Neural crest cell (in vitro differentiated cells): ENCODE measurements around the gene KLHL22. TPM values are rescaled to one million over a fixed set of nuclear protein-coding genes. Genes with fewer than 3 reads are reported as not detected.
A peak's percentile ranks its signal among the peaks of the same experiment; 100 is the strongest.

Experiments
- DNase-seq: peaks from one replicate; pipeline ENCODE4 v3.0.0; 2021; ENCODE audit warnings: low read depth, mixed read lengths, low spot score
- H3K27ac Mint-ChIP-seq: one replicate; pipeline ENCODE4 v1.8.0; 2021; ENCODE audit warnings: mild to moderate bottlenecking, mixed read lengths; ENCODE audit not compliant: unreplicated experiment
- H3K27me3 Mint-ChIP-seq: 2 replicates; pipeline ENCODE4 v1.8.0; 2021; ENCODE audit warnings: low read depth, mild to moderate bottlenecking, mixed read lengths
- H3K36me3 Mint-ChIP-seq: 2 replicates; pipeline ENCODE4 v1.8.0; 2021; ENCODE audit warnings: low read depth, mild to moderate bottlenecking, mixed read lengths
- H3K4me1 Mint-ChIP-seq: 2 replicates; pipeline ENCODE4 v1.8.0; 2021; ENCODE audit warnings: mixed read lengths
- H3K4me3 Mint-ChIP-seq: one replicate; pipeline ENCODE4 v1.8.0; 2021; ENCODE audit warnings: mild to moderate bottlenecking, mixed read lengths
- H3K9me3 Mint-ChIP-seq: 2 replicates; pipeline ENCODE4 v1.8.0; 2021; ENCODE audit warnings: mixed read lengths
- CTCF ChIP-seq: fragments of 200-600 bp; sonication (generic); conservative IDR thresholded peaks from 2 replicates; pipeline ENCODE4 v1.5.0; 2021; ENCODE audit warnings: antibody characterized with exemption, mild to moderate bottlenecking
- total RNA-seq: library from RNA; stranded (reverse); gene quantifications from 2 replicates; pipeline ENCODE4 v1.2.1, GENCODE V29; 2021

KLHL22 gene
- total RNA-seq, 1 donor from 2014 or later, result 48.9 TPM

GRCh38 chr22:20514658-20515406 is 19.2 kb upstream of the KLHL22 start:
- H3K9me3 Mint-ChIP-seq, result no peaks in the 10 kb centered on the region
- no peak overlapping the region for H3K4me3 Mint-ChIP-seq
- peak overlapping the region; percentile 22 for H3K27ac Mint-ChIP-seq
- DNase-seq, result no peak
- H3K4me1 Mint-ChIP-seq, result peaks cover 42% of the 10 kb centered on the region
- no peaks in the 10 kb centered on the region for H3K36me3 Mint-ChIP-seq
- no peak for TF ChIP-seq CTCF
- H3K27me3 Mint-ChIP-seq, result no peaks in the 10 kb centered on the region

GRCh38 chr22:20511578-20512229 is 16.1 kb upstream of the KLHL22 start:
- peaks cover 46% of the 10 kb centered on the region for H3K4me1 Mint-ChIP-seq
- H3K4me3 Mint-ChIP-seq, result peak overlapping the region; percentile 70
- TF ChIP-seq CTCF, result no peak
- H3K27ac Mint-ChIP-seq, result peak overlapping the region; percentile 19
- no peak for DNase-seq
- no peaks in the 10 kb centered on the region for H3K36me3 Mint-ChIP-seq
- no peaks in the 10 kb centered on the region for H3K27me3 Mint-ChIP-seq
- H3K9me3 Mint-ChIP-seq, result no peaks in the 10 kb centered on the region

- no peak overlapping the region for H3K27ac Mint-ChIP-seq
- H3K36me3 Mint-ChIP-seq, result no peaks in the 10 kb centered on the region
- H3K4me1 Mint-ChIP-seq, result peaks cover 46% of the 10 kb centered on the region
- H3K9me3 Mint-ChIP-seq, result no peaks in the 10 kb centered on the region
- TF ChIP-seq CTCF, result no peak
- DNase-seq, result no peak
- H3K4me3 Mint-ChIP-seq, result peak overlapping the region; percentile 24
- no peaks in the 10 kb centered on the region for H3K27me3 Mint-ChIP-seq
Observed at GRCh38 chr22:20510811-20511577, 15.4 kb upstream of the KLHL22 start.

- no peak for DNase-seq
- H3K9me3 Mint-ChIP-seq, result no peaks in the 10 kb centered on the region
Observed at GRCh38 chr22:20509344-20510047, 13.9 kb upstream of the KLHL22 start.

More at GRCh38 chr22:20509344-20510047, 13.9 kb upstream of the KLHL22 start:
- H3K27ac Mint-ChIP-seq, result peak overlapping the region; percentile 85
- H3K4me1 Mint-ChIP-seq, result peaks cover 46% of the 10 kb centered on the region
- TF ChIP-seq CTCF, result no peak
- peak overlapping the region; percentile 97 for H3K4me3 Mint-ChIP-seq
- H3K27me3 Mint-ChIP-seq, result no peaks in the 10 kb centered on the region
- H3K36me3 Mint-ChIP-seq, result no peaks in the 10 kb centered on the region
